Spleen (tissue), 7 donors: ENCODE measurements around the gene DMRT1.

Experiments
- CTCF ChIP-seq, 11 experiments: fragments of 200-600 bp in 7 of 11; fragments of 450-650 bp in 4 of 11; sonication (generic) in 4 of 11; IDR thresholded peaks in 8 of 11; conservative IDR thresholded peaks in 3 of 11; 1 replicate in 7 of 11; 2 replicates in 4 of 11; pipeline versions ENCODE4 v1.4.0 to v1.8.0; 2016 to 2021; ENCODE audit warnings: antibody characterized with exemption in 11 of 11, inconsistent platforms in 4 of 11, mild to moderate bottlenecking in 1 of 11
- POLR2AphosphoS5 ChIP-seq, 3 donors: sonication (generic); formaldehyde crosslinking; IDR thresholded peaks; one replicate each; pipeline ENCODE4 v1.5.1; 2017; ENCODE audit warnings: antibody characterized with exemption in 3 of 3
- donor health status: DM: no; HTN: no; CAD: no; lungs with moderate emphysema.
- donor health status: DM: no; HTN: no; CAD: no.
- donor health status: DM: no; HTN: no; CAD: no.

DNA sequence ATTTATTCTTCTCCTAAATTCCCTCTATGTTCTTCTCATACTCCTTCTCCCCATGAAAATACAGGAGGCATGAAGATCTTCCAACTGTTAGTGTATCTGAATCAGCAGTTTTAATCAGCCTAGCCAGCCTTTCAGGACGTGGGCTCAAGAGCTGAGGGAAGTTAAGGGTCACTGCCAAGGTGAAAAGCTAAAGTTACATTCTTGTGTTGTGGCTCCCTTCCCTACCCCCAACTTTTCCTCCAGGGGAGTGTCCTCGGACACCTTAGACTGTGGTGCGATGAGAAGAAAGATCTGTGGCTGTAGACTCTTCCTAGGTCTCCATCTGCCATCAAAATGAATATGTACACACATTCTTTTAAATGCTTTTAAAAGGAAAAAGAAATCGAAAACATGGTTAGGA lies 139.1 kb downstream of the DMRT1 start:
- TF ChIP-seq POLR2AphosphoS5 (IDR thresholded peaks at IDR 0.05), result no peak
- no peak for TF ChIP-seq CTCF (IDR thresholded peaks at IDR 0.05 in 8 of 11, conservative IDR thresholded peaks at IDR 0.05 in 3 of 11)
